ENCODE measurements around the gene TTC6. TPM values are rescaled to one million over a fixed set of nuclear protein-coding genes. Genes with fewer than 3 reads are reported as not detected.

The TTC6 gene
- total RNA-seq, 2 donors from 2014 or later, result not detected

DNA sequence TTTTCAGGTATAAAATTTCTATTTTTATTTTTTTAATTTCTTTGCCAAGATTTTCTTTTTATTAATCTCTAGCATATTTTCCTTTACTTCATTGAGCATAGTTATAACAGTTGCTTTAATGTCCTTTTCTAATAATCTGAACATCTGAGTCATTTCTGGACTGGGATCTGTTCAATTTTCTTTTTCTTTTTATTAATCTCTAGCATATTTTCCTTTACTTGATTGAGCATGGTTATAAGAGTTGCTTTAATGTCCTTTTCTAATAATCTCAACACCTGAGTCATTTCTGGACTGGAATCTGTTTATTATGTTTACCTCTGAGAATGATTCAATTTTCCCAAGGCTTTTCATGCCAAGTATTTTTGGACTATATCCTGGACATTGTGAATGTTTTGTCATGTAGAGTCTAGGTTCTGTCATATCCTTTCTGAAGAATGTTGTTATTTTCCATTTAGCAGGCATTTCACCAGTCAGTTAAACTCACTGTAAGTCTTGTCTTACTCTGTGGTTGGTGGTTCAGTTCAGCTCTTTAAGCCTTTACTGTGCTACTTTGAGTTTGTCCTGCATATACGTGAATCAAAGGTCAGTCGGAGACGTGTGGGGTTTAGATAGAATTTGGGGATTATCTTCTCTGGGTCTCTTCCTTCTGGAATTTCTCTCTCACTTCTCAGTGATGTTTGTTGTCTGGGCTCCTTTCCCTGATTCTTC, 20.3 kb downstream of the TTC6 start:
- no peaks in the 10 kb centered on the region for H3K36me3 ChIP-seq
- H3K4me3 ChIP-seq, result no peak overlapping the region
- DNase-seq (ENCODE audit: low spot score), result no peak
- H3K4me1 ChIP-seq, result no peaks in the 10 kb centered on the region
- TF ChIP-seq, protein P1, sequence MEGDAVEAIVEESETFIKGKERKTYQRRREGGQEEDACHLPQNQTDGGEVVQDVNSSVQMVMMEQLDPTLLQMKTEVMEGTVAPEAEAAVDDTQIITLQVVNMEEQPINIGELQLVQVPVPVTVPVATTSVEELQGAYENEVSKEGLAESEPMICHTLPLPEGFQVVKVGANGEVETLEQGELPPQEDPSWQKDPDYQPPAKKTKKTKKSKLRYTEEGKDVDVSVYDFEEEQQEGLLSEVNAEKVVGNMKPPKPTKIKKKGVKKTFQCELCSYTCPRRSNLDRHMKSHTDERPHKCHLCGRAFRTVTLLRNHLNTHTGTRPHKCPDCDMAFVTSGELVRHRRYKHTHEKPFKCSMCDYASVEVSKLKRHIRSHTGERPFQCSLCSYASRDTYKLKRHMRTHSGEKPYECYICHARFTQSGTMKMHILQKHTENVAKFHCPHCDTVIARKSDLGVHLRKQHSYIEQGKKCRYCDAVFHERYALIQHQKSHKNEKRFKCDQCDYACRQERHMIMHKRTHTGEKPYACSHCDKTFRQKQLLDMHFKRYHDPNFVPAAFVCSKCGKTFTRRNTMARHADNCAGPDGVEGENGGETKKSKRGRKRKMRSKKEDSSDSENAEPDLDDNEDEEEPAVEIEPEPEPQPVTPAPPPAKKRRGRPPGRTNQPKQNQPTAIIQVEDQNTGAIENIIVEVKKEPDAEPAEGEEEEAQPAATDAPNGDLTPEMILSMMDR (IDR thresholded peaks at IDR 0.05), result no peak
- peaks cover 0 to 4% of the 10 kb centered on the region in 2 donors for H3K27me3 ChIP-seq
- peaks cover 0 to 49% of the 10 kb centered on the region in 2 donors for H3K9me3 ChIP-seq
- no peak overlapping the region for H3K27ac ChIP-seq

DNA sequence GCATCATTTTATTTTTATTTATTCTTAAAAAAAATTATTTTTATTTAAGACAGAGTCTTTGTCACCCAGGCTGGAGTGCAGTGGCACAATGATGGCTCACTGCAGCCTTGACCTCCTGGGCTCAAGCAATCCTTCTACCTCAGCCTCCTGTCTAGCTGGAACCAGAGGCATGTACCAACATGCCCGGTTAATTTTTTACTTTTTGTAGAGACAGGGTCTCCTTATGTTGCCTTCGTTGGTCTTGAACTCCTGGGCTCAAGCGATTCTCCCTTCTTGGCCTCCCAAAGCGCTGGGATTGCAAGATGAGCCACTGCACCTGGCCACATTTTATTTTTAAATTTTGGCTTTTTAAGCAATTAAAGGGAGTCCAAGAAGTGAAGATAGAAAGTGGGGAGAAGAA, 21.4 kb downstream of the TTC6 start:
- Histone ChIP-seq H3K36me3 (no peaks in the 10 kb centered on the region), H3K27me3 (no peaks in the 10 kb centered on the region), H3K9me3 (peaks cover 0 to 49% of the 10 kb centered on the region in 2 donors), H3K4me3 (no peak overlapping the region), H3K4me1 (no peaks in the 10 kb centered on the region), H3K27ac (no peak overlapping the region)
- TF ChIP-seq, protein P1 (IDR thresholded peaks at IDR 0.05), result no peak
- no peak for DNase-seq (ENCODE audit: low spot score)

DNA sequence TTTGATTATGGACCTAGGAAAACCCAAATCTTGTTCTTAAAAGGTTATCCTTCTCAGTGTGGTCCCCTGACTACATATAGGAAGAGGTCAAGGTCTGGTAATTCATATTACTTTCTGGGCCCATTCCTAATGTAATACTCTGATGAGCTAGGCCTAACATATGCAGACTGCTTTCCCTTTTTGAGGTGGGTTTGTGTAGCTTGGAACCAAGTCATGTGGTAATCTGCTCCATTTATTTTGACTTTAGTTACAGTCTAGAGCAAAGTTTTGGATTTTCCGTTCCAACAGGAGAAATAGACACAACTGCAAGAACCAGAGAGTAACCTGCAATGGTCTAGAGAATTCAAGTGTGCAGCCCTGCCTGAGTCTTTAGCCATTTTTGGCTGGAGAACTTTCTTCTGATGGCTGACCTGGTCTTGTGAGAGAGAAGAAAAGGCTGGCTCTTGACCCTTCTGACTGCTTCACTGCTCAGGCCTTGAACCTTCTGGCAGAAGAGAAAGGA, 22.5 kb downstream of the TTC6 start:
- H3K4me1 ChIP-seq, result peaks cover 0 to 8% of the 10 kb centered on the region in 2 donors
- peaks cover 0 to 40% of the 10 kb centered on the region in 2 donors for H3K9me3 ChIP-seq
- no peak overlapping the region for H3K27ac ChIP-seq
- TF ChIP-seq, protein P1 (IDR thresholded peaks at IDR 0.05), result no peak
- H3K4me3 ChIP-seq, result no peak overlapping the region
- H3K27me3 ChIP-seq, result peaks cover 0 to 5% of the 10 kb centered on the region in 2 donors
- no peaks in the 10 kb centered on the region for H3K36me3 ChIP-seq
- no peak for DNase-seq (ENCODE audit: low spot score)

DNA sequence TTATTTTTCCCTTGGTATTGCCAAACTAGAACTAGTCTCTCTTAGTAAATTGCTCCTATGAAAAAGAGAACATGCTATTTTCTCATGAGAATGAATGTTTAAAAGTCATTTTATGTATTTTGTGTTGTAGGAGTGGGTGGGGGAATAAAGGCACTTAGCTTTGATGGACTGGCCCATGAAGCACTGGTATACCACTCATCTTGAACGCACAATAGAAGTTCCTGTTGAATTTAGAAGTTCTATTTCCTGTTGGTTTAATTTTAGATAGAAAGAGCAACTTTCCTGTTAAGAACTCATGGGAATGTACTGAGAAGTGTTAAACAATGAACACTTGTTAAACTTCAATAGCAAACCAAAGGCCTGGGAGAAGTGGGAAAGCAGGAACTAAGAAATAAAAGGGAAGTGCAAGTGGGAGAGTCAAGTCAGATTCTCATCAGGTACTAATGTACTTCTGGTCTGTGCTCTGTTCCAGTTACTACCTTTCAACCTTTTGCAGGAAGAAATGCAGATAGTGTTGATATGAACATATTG, 23.1 kb downstream of the TTC6 start:
- Histone ChIP-seq H3K9me3 (peaks cover 0 to 35% of the 10 kb centered on the region in 2 donors), H3K27me3 (peaks cover 0 to 8% of the 10 kb centered on the region in 2 donors), H3K36me3 (no peaks in the 10 kb centered on the region), H3K4me3 (no peak overlapping the region), H3K4me1 (peaks cover 0 to 8% of the 10 kb centered on the region in 2 donors), H3K27ac (no peak overlapping the region)
- TF ChIP-seq, protein P1 (IDR thresholded peaks at IDR 0.05), result no peak
- DNase-seq (ENCODE audit: low spot score), result no peak

DNA sequence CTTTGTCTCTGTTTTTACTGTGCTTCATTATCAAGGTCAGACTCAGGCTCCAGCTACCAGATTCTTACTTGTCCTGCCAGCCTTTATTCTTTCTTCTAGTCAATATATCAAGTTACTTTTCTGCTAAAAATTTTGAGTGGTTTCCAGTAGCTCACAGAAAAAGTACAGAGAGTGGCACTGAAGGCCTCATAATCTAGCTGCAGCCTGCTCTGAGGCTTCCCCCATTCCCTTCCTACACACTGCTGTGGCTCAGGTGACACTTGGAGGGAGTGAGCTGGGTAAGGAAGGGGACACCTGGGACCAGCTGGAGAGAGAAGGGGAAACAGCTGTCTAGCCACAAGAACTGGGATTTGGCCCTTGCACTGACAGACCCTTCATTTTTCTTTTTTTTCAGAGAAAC, 25.4 kb downstream of the TTC6 start:
- Histone ChIP-seq H3K4me3 (no peak overlapping the region), H3K27me3 (peaks cover 0 to 8% of the 10 kb centered on the region in 2 donors), H3K4me1 (peaks cover 0 to 8% of the 10 kb centered on the region in 2 donors), H3K36me3 (no peaks in the 10 kb centered on the region), H3K9me3 (peaks cover 0 to 12% of the 10 kb centered on the region in 2 donors), H3K27ac (no peak overlapping the region)
- TF ChIP-seq, protein P1 (IDR thresholded peaks at IDR 0.05), result no peak
- no peak for DNase-seq (ENCODE audit: low spot score)
